Superior temporal gyrus (tissue), 1 donor: ENCODE measurements around the gene GAS2L1.

ENCODE experiments used
- DNase-seq: peaks from one replicate; pipeline ENCODE4 v3.0.0-alpha.2; 2016; ENCODE audit errors: extremely low spot score

Gene GAS2L1

GRCh38 chr22:29306175-29306834 is at the start of gene GAS2L1:
GAS2L1 (plus strand) TSS chr22:29306650; CDS start chr22:29308106, 1,456 bp downstream.
- peak; percentile 63 for DNase-seq

- DNase-seq, result no peak
Measured at GRCh38 chr22:29257751-29258181, 48.7 kb upstream of the GAS2L1 start.

DNA sequence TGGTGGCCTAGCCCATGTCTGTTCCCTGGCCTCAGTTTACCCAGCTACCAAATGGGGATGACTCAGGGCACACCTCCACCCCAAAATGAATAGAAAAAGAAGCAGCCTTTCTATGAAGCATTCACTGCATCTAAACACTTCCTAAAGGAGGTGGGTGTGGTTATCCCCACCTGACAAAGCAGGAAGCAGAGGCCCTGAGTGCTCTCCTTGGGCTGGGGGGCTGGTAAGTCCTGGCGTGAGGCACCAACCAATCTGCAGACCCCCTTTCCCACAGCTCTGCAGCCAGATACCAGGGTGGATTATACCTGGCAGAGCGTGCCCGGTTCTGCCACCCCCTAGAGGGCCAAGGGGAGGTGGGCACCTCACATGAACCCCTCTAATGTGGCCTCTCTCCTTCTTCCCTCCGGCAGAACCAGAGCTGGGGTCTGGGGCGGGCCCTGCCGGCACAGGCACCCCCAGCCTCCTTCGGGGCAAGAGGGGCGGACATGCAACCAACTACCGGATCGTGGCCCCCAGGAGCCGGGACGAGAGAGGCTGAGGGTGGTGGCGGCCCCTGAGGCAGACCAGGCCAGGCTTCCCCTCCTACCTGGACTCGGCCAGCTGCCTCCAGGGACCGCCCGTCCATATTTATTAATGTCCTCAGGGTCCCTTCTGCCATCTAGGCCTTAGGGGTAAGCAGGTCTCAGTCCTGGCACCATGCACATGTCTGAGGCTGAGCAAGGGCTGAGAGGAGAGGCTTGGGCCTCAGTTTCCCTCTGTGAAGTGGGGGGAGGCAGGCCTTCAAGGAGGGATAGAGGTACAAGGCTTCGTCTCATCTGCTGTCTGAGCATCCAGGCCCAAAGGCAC is 47.8 kb upstream of the GAS2L1 start:
- DNase-seq, result no peak

DNA sequence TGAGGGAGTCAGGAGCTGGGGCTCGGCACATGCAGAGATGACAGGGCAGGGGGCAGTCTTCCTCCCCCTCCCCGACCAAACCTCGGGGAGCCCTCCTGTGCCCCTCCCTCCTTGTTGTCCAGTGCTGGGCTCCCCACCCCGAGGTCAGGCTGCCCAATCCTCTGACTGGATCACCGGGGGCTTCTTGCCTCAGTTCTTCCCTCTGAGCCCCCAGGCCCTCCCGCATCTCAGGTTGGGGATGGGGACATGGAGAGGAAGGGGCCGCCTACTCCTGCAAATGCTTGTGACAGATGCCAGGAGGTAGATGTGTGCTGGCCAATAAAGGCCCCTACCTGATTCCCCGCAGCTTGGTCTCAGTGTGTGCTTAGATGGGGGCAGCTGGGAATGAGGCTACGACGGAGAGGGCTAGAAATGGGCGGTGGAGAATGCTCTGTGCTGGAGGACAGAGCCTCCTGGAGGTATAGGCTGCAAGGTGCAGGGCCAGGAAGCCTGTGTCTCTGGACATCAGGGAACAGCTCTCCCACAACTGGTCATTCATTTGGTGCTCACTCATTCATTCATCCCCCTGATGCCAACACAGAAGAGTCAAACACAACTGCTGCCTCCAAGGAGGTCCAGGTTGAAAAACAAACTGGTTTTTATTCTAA is 47.1 kb upstream of the GAS2L1 start:
- DNase-seq, result no peak

DNA sequence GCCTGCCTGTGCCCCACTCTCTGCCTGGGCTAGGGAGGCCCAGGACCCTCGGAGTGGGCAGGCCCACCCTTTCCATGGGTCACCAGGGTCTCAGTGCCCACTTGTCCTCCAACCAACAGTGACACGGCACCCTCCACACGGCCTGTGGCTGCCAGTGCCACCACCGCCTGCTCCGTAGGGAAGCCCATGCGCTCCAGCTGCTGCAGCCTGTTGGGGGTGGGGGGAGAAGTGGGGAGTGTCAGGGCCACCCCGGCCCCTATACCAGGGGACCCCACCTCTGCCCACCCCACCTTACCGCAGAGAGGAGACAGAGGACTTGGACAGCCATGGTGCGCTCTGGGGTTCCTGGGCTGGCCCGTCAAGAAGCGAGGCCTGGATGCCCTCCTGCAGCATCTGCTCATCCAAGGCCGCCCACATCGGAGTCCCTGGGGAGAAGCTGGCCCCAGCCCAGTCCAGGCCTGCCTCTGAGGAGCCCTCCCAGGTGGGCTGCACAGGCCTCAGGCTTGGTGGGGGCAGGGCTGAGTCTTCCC is 46.4 kb upstream of the GAS2L1 start:
- no peak for DNase-seq

GRCh38 chr22:29260601-29261315 is 45.7 kb upstream of the GAS2L1 start:
- DNase-seq, result no peak

GRCh38 chr22:29263791-29264276 is 42.6 kb upstream of the GAS2L1 start:
- DNase-seq, result no peak

GRCh38 chr22:29265305-29265704 is 41.1 kb upstream of the GAS2L1 start:
- no peak for DNase-seq

DNA sequence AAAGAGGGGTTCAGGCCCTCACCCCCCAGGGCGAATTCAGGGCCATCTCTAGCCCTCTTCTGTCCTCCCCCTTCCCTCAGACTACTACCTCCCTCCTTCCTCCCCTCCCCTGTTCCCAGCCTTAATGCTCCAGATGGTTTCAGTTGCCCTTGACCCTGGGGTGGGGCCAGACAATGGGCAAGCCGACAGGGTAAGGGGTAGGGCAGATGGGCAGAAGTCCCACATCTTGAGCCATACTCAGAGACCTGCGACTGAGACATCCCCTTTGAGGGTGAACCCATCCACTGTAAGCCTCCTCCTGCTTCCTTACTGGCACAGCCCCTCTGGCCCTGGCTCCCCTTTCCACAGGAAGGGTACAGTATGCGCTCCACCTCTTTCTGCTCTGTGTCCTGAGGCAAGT is 40.5 kb upstream of the GAS2L1 start:
- no peak for DNase-seq

GRCh38 chr22:29266564-29267461 is 39.6 kb upstream of the GAS2L1 start:
- DNase-seq, result no peak

- no peak for DNase-seq
Measured at GRCh38 chr22:29267462-29267857, 39.0 kb upstream of the GAS2L1 start.

DNA sequence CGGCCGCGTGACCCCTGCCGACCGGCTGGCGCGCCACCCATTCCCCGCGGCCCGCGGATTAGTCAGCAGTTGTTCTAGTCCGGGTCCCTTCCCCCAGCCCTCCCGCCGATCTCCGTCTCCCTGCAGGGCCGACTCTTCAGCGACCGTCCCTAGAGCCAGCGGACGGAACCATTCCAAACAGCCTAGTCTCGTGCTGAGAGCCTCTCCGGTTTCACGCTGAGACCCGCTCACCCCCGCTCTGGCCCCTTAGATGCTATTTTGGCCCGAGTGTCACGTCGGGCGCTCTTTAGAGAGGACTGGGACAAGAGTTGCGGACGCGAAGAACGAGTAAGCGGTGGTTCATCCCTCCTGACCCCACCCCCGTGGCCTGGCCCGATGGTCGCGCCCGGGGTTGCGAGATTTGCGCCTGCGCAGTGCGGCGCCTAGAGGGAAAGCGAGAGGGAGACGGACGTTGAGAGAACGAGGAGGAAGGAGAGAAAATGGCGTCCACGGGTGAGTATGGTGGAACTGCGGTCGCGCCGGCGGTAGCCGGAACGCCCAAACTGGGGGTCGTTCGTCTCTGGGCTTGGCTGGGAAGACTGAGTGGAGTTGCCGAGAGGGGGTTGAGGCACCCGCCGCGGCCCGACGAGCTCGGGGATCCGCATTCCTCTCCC is 38.5 kb upstream of the GAS2L1 start, which contains the start of the genes EWSR1 and RHBDD3:
Gene EWSR1, plus strand, starts transcription at position 411 of the 653 bp plus-strand sequence. Its CDS starts 69 bp downstream, at position 480.
Gene RHBDD3, minus strand, starts transcription at position 124 of the 653 bp plus-strand sequence. CDS start 2,355 bp downstream, outside the sequence.
- peak; percentile 97 for DNase-seq

- no peak for DNase-seq
Measured at GRCh38 chr22:29268511-29269229, 37.8 kb upstream of the GAS2L1 start.

DNA sequence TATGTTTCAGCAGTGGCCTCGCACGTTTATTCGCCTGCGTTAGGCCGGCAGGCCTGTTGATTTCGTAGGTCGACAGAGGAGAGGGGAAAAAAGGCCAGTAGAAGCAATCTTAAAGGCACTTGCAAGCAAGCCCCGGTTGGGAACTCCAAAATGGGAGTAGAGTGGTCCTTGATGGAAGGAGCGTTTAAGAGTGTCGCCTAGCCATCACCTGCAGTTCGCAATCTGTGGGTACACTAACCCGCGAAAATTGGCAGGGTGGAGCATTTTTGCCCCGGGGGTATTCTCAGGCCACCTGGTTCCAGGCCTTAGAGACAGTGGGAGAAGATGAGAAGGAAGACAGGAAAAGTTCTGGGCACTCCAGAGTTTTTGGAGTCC is 37.2 kb upstream of the GAS2L1 start:
- no peak for DNase-seq

- no peak for DNase-seq
Measured at GRCh38 chr22:29269731-29270474, 36.5 kb upstream of the GAS2L1 start.

- DNase-seq, result no peak
Measured at GRCh38 chr22:29270475-29271271, 35.8 kb upstream of the GAS2L1 start.

GRCh38 chr22:29272624-29273023 is 33.8 kb upstream of the GAS2L1 start:
- DNase-seq, result no peak
